ENCODE measurements around the gene C1QTNF8. TPM values are rescaled to one million over a fixed set of nuclear protein-coding genes. Genes with fewer than 3 reads are reported as not detected.

Gene C1QTNF8
- total and polyA plus RNA-seq, 2 of the 13 experiments (the other 11 are each of a cell fraction or from before 2014, with no cell fraction given), result 0.09 TPM; not detected in 1

DNA sequence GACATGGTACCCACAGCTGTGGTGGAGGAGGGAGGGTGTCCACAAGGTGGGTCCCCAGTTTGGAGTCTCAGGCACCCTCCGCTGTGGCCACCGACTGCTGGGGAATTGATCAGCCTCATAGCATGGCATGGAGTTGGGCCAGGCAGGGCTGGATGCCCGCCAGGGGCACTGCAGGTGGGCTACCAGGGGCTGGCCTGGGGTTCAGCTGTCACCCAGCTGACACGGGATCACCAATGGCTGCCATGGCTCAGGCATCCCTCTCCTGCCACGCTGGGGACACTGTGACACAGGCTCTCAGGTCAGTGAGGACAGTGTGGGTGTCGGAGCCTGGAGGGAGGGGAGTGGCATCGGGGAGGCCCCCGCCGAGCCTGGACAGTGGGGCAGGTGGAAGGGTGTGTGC is 43.3 kb downstream of the C1QTNF8 start:
- CTCF ChIA-PET (ENCODE audit: low intra/inter-chr PET ratio, low total read pairs), result no interaction called here
- H3K9me3 ChIP-seq (ENCODE audit: low read length), result no peaks in the 10 kb centered on the region
- POLR2A ChIA-PET, result no interaction called here

GRCh38 chr16:1051446-1051845 is 44.6 kb downstream of the C1QTNF8 start:
- 71% methylated on average over 8 of the region's 17 CpGs for WGBS (ENCODE audit: low lambda C conversion rate)
- Histone ChIP-seq H3K9ac (ENCODE audit: insufficient read depth, low read depth, low read length) (no peak overlapping the region), H3K27me3 (ENCODE audit: control insufficient read depth in 1 of 2, insufficient read depth in 2 of 2, low read length in 2 of 2) (peaks cover 26 to 72% of the 10 kb centered on the region in 2 experiments), H2AFZ (ENCODE audit: low read length) (no peak overlapping the region), H3K9me3 (ENCODE audit: low read length) (no peaks in the 10 kb centered on the region), H3K4me3 (replicated peaks in 1 of 3; ENCODE audit: insufficient read depth in 1 of 3, low read depth in 2 of 3, low read length in 3 of 3) (no peak overlapping the region), H3K27ac (ENCODE audit: extremely low read length, insufficient read depth, low read length) (no peak overlapping the region), H3K36me3 (replicated peaks in 1 of 2; ENCODE audit: control insufficient read depth in 1 of 2, insufficient read depth in 2 of 2, low read length in 2 of 2) (no peaks in the 10 kb centered on the region), H3K4me2 (ENCODE audit: low read depth, low read length) (no peak overlapping the region), H3K79me2 (ENCODE audit: insufficient read depth, low read length) (no peaks in the 10 kb centered on the region), H4K20me1 (ENCODE audit: insufficient read depth, low read length) (peaks cover 2% of the 10 kb centered on the region; the same call in 1 of the 2 replicates), H3K4me1 (ENCODE audit: insufficient read depth, low read length) (peaks cover 18% of the 10 kb centered on the region)
- in situ Hi-C loops (cut with HindIII; ENCODE audit: extremely low pct_ligation_motif_present, low pct_unique_long_range_greater_than_20kb) (loop anchor here (5.0 kb wide), 1 partner anchor 239 kb away; no protein-coding TSS in a partner anchor), intact Hi-C loops (cut with micrococcal nuclease; ENCODE audit: unreplicated experiment) (no loop called here)
- CTCF ChIA-PET (ENCODE audit: low intra/inter-chr PET ratio, low total read pairs), result no interaction called here
- POLR2A ChIA-PET, result no interaction called here
- DNase-seq (ENCODE audit: low spot score) (no peak), FAIRE-seq (no peak), ATAC-seq (no peak)
- no TSS peak for BruUV-seq (replicated peaks)
- no peak for TF ChIP-seq ELF1 (CRISPR knock-in tag; IDR thresholded peaks at IDR 0.05)
- no peak for TF ChIP-seq NR2C2 (CRISPR knock-in tag; IDR thresholded peaks at IDR 0.05; ENCODE audit: borderline replicate concordance)
- TF ChIP-seq ZNF768 (CRISPR knock-in tag; IDR thresholded peaks at IDR 0.05), result no peak
- no peak for TF ChIP-seq ZNF841 (CRISPR knock-in tag; IDR thresholded peaks at IDR 0.05; ENCODE audit: borderline replicate concordance)
- TF ChIP-seq SMARCE1 (IDR thresholded peaks at IDR 0.05; ENCODE audit: borderline replicate concordance), result no peak
- TF ChIP-seq ZFP36L1 (CRISPR knock-in tag; IDR thresholded peaks at IDR 0.05), result no peak
- TF ChIP-seq ELF3 (CRISPR knock-in tag; IDR thresholded peaks at IDR 0.05), result no peak
- TF ChIP-seq JDP2 (CRISPR knock-in tag; IDR thresholded peaks at IDR 0.05; ENCODE audit: borderline replicate concordance), result no peak
- no peak for TF ChIP-seq SYNCRIP (IDR thresholded peaks at IDR 0.05; ENCODE audit: insufficient read depth, low read depth, low read length)
- TF ChIP-seq ZBTB39 (CRISPR knock-in tag; IDR thresholded peaks at IDR 0.05), result no peak
- no peak for TF ChIP-seq ZKSCAN8 (CRISPR knock-in tag; IDR thresholded peaks at IDR 0.05; ENCODE audit: borderline replicate concordance)
- no peak for TF ChIP-seq CC2D1A (CRISPR knock-in tag; IDR thresholded peaks at IDR 0.05)
- TF ChIP-seq ZUFSP (CRISPR knock-in tag; IDR thresholded peaks at IDR 0.05; ENCODE audit: borderline replicate concordance), result no peak

More for the DNA sequence above, 43.3 kb downstream of the C1QTNF8 start:
- H3K4me3 ChIP-seq (replicated peaks in 1 of 3; ENCODE audit: insufficient read depth in 1 of 3, low read depth in 2 of 3, low read length in 3 of 3), result no peak overlapping the region
- H3K9ac ChIP-seq (ENCODE audit: insufficient read depth, low read depth, low read length), result no peak overlapping the region
- H3K4me1 ChIP-seq (ENCODE audit: insufficient read depth, low read length), result peaks cover 18% of the 10 kb centered on the region
- H3K27ac ChIP-seq (ENCODE audit: extremely low read length, insufficient read depth, low read length), result no peak overlapping the region
- no TSS peak for BruUV-seq (replicated peaks)
- H3K36me3 ChIP-seq (replicated peaks in 1 of 2; ENCODE audit: control insufficient read depth in 1 of 2, insufficient read depth in 2 of 2, low read length in 2 of 2), result no peaks in the 10 kb centered on the region
- ATAC-seq (no peak), FAIRE-seq (no peak), DNase-seq (ENCODE audit: low spot score) (no peak)
- no peak for TF ChIP-seq ZNF446 (CRISPR knock-in tag; IDR thresholded peaks at IDR 0.05)
- no peak for TF ChIP-seq THAP7 (CRISPR knock-in tag; IDR thresholded peaks at IDR 0.05)
- TF ChIP-seq NR3C1 (CRISPR knock-in tag; IDR thresholded peaks at IDR 0.05), result no peak
- H4K20me1 ChIP-seq (ENCODE audit: insufficient read depth, low read length), result peaks cover 2% of the 10 kb centered on the region; the same call in 1 of the 2 replicates
- no peak overlapping the region for H2AFZ ChIP-seq (ENCODE audit: low read length)
- H3K27me3 ChIP-seq (ENCODE audit: control insufficient read depth in 1 of 2, insufficient read depth in 2 of 2, low read length in 2 of 2), result peaks cover 24 to 68% of the 10 kb centered on the region in 2 experiments
- WGBS (ENCODE audit: low lambda C conversion rate), result 38% methylated on average over 5 of the region's 9 CpGs
- in situ Hi-C loops (cut with HindIII; ENCODE audit: extremely low pct_ligation_motif_present, low pct_unique_long_range_greater_than_20kb), result loop anchor here (5.0 kb wide), 1 partner anchor 240 kb away; no protein-coding TSS in a partner anchor
- intact Hi-C loops (cut with micrococcal nuclease; ENCODE audit: unreplicated experiment), result no loop called here
- H3K79me2 ChIP-seq (ENCODE audit: insufficient read depth, low read length), result no peaks in the 10 kb centered on the region
- H3K4me2 ChIP-seq (ENCODE audit: low read depth, low read length), result no peak overlapping the region
